Measurements from ENCODE around the gene FGFBP3.

GRCh38 chr10:91953600-91954160 lies 44.4 kb upstream of the FGFBP3 start:
- no peak for TF ChIP-seq CTCF (IDR thresholded peaks at IDR 0.05)
- no peak for TF ChIP-seq POLR2A (IDR thresholded peaks at IDR 0.05)
- no peak for TF ChIP-seq EP300 (IDR thresholded peaks at IDR 0.05)
- no peak for TF ChIP-seq POLR2AphosphoS5 (IDR thresholded peaks at IDR 0.05)
